Measurements from ENCODE around the gene TMEM135. TPM values are rescaled to one million over a fixed set of nuclear protein-coding genes. Genes with fewer than 3 reads are reported as not detected.

Gene TMEM135
- total RNA-seq, 1 donor from 2014 or later: 20.6 TPM

- H3K4me1 ChIP-seq (ENCODE audit: insufficient read depth, low read length): peaks cover 16% of the 10 kb centered on the region
- H3K9me3 ChIP-seq (ENCODE audit: insufficient read depth, low read depth, low read length): no peaks in the 10 kb centered on the region
- no peaks in the 10 kb centered on the region for H3K79me2 ChIP-seq (ENCODE audit: insufficient read depth, low read length)
- H2AFZ ChIP-seq (ENCODE audit: low read depth, low read length): no peak overlapping the region
- Mint-ChIP-seq H3K27ac (ENCODE audit: unreplicated experiment) (no peak overlapping the region), H3K27me3 (ENCODE audit: low read depth, unreplicated experiment) (no peaks in the 10 kb centered on the region), H3K9me3 (ENCODE audit: unreplicated experiment) (peaks cover 6% of the 10 kb centered on the region), H3K4me3 (ENCODE audit: unreplicated experiment) (no peak overlapping the region), H3K4me1 (ENCODE audit: low read depth, unreplicated experiment) (peaks cover 28% of the 10 kb centered on the region), H3K36me3 (ENCODE audit: low read depth, unreplicated experiment) (peaks cover 2% of the 10 kb centered on the region)
- H3K27ac ChIP-seq (ENCODE audit: low read depth, low read length): peak overlapping the region; percentile 8
- H4K20me1 ChIP-seq (ENCODE audit: insufficient read depth, low read length): peaks cover 8% of the 10 kb centered on the region
- TF ChIP-seq, protein P1, sequence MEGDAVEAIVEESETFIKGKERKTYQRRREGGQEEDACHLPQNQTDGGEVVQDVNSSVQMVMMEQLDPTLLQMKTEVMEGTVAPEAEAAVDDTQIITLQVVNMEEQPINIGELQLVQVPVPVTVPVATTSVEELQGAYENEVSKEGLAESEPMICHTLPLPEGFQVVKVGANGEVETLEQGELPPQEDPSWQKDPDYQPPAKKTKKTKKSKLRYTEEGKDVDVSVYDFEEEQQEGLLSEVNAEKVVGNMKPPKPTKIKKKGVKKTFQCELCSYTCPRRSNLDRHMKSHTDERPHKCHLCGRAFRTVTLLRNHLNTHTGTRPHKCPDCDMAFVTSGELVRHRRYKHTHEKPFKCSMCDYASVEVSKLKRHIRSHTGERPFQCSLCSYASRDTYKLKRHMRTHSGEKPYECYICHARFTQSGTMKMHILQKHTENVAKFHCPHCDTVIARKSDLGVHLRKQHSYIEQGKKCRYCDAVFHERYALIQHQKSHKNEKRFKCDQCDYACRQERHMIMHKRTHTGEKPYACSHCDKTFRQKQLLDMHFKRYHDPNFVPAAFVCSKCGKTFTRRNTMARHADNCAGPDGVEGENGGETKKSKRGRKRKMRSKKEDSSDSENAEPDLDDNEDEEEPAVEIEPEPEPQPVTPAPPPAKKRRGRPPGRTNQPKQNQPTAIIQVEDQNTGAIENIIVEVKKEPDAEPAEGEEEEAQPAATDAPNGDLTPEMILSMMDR (IDR thresholded peaks at IDR 0.05; ENCODE audit: insufficient read depth, low read depth, low read length): no peak
- no peak for TF ChIP-seq EZH2 (IDR thresholded peaks at IDR 0.05; ENCODE audit: insufficient read depth, low read length)
- FAIRE-seq (no peak), DNase-seq (ENCODE audit: low read depth) (peak; percentile 75)
- H3K36me3 ChIP-seq (ENCODE audit: insufficient read depth, low read length): no peaks in the 10 kb centered on the region
- no peaks in the 10 kb centered on the region for H3K27me3 ChIP-seq (ENCODE audit: insufficient read depth, low read length)
- H3K4me2 ChIP-seq (ENCODE audit: low read length): peak overlapping the region; percentile 20
- no peak overlapping the region for H3K4me3 ChIP-seq (ENCODE audit: insufficient read depth, low read depth, low read length)
- no peak overlapping the region for H3K9ac ChIP-seq (ENCODE audit: low read length)
Observed at GRCh38 chr11:87173185-87174039, 135.7 kb downstream of the TMEM135 start.

GRCh38 chr11:87174870-87175269, 137.1 kb downstream of the TMEM135 start:
- Histone ChIP-seq H3K27me3 (ENCODE audit: insufficient read depth, low read length) (no peaks in the 10 kb centered on the region), H3K9ac (ENCODE audit: low read length) (no peak overlapping the region), H3K4me1 (ENCODE audit: insufficient read depth, low read length) (peaks cover 16% of the 10 kb centered on the region), H3K4me2 (ENCODE audit: low read length) (no peak overlapping the region), H3K36me3 (ENCODE audit: insufficient read depth, low read length) (no peaks in the 10 kb centered on the region), H4K20me1 (ENCODE audit: insufficient read depth, low read length) (peaks cover 8% of the 10 kb centered on the region), H3K27ac (ENCODE audit: low read depth, low read length) (no peak overlapping the region), H3K9me3 (ENCODE audit: insufficient read depth, low read depth, low read length) (no peaks in the 10 kb centered on the region), H2AFZ (ENCODE audit: low read depth, low read length) (no peak overlapping the region), H3K4me3 (ENCODE audit: insufficient read depth, low read depth, low read length) (no peak overlapping the region), H3K79me2 (ENCODE audit: insufficient read depth, low read length) (no peaks in the 10 kb centered on the region)
- Mint-ChIP-seq H3K27me3 (ENCODE audit: low read depth, unreplicated experiment) (no peaks in the 10 kb centered on the region), H3K4me1 (ENCODE audit: low read depth, unreplicated experiment) (peaks cover 28% of the 10 kb centered on the region), H3K4me3 (ENCODE audit: unreplicated experiment) (no peak overlapping the region), H3K36me3 (ENCODE audit: low read depth, unreplicated experiment) (peaks cover 9% of the 10 kb centered on the region), H3K27ac (ENCODE audit: unreplicated experiment) (no peak overlapping the region), H3K9me3 (ENCODE audit: unreplicated experiment) (no peaks in the 10 kb centered on the region)
- DNase-seq (ENCODE audit: low read depth): no peak
- FAIRE-seq: no peak
- TF ChIP-seq EZH2 (IDR thresholded peaks at IDR 0.05; ENCODE audit: insufficient read depth, low read length): no peak
- TF ChIP-seq, protein P1 (IDR thresholded peaks at IDR 0.05; ENCODE audit: insufficient read depth, low read depth, low read length): no peak

- DNase-seq (ENCODE audit: low read depth) (peak; percentile 15), FAIRE-seq (no peak)
- no peaks in the 10 kb centered on the region for H3K79me2 ChIP-seq (ENCODE audit: insufficient read depth, low read length)
- Mint-ChIP-seq H3K27me3 (ENCODE audit: low read depth, unreplicated experiment) (no peaks in the 10 kb centered on the region), H3K27ac (ENCODE audit: unreplicated experiment) (peak overlapping the region; percentile 7), H3K36me3 (ENCODE audit: low read depth, unreplicated experiment) (peaks cover 9% of the 10 kb centered on the region), H3K4me1 (ENCODE audit: low read depth, unreplicated experiment) (peaks cover 34% of the 10 kb centered on the region), H3K4me3 (ENCODE audit: unreplicated experiment) (no peak overlapping the region), H3K9me3 (ENCODE audit: unreplicated experiment) (no peaks in the 10 kb centered on the region)
- no peak overlapping the region for H3K27ac ChIP-seq (ENCODE audit: low read depth, low read length)
- H3K27me3 ChIP-seq (ENCODE audit: insufficient read depth, low read length): no peaks in the 10 kb centered on the region
- peaks cover 16% of the 10 kb centered on the region for H3K4me1 ChIP-seq (ENCODE audit: insufficient read depth, low read length)
- H3K4me3 ChIP-seq (ENCODE audit: insufficient read depth, low read depth, low read length): no peak overlapping the region
- no peaks in the 10 kb centered on the region for H3K9me3 ChIP-seq (ENCODE audit: insufficient read depth, low read depth, low read length)
- no peak overlapping the region for H3K9ac ChIP-seq (ENCODE audit: low read length)
- H2AFZ ChIP-seq (ENCODE audit: low read depth, low read length): no peak overlapping the region
- TF ChIP-seq, protein P1 (IDR thresholded peaks at IDR 0.05; ENCODE audit: insufficient read depth, low read depth, low read length): no peak
- TF ChIP-seq EZH2 (IDR thresholded peaks at IDR 0.05; ENCODE audit: insufficient read depth, low read length): no peak
- peaks cover 8% of the 10 kb centered on the region for H4K20me1 ChIP-seq (ENCODE audit: insufficient read depth, low read length)
- H3K36me3 ChIP-seq (ENCODE audit: insufficient read depth, low read length): no peaks in the 10 kb centered on the region
- no peak overlapping the region for H3K4me2 ChIP-seq (ENCODE audit: low read length)
Observed at GRCh38 chr11:87176044-87176443, 138.3 kb downstream of the TMEM135 start.
